ENCODE measurements around the gene GMPPA.
A peak's percentile ranks its signal among the peaks of the same experiment; 100 is the strongest.

GMPPA gene

DNA sequence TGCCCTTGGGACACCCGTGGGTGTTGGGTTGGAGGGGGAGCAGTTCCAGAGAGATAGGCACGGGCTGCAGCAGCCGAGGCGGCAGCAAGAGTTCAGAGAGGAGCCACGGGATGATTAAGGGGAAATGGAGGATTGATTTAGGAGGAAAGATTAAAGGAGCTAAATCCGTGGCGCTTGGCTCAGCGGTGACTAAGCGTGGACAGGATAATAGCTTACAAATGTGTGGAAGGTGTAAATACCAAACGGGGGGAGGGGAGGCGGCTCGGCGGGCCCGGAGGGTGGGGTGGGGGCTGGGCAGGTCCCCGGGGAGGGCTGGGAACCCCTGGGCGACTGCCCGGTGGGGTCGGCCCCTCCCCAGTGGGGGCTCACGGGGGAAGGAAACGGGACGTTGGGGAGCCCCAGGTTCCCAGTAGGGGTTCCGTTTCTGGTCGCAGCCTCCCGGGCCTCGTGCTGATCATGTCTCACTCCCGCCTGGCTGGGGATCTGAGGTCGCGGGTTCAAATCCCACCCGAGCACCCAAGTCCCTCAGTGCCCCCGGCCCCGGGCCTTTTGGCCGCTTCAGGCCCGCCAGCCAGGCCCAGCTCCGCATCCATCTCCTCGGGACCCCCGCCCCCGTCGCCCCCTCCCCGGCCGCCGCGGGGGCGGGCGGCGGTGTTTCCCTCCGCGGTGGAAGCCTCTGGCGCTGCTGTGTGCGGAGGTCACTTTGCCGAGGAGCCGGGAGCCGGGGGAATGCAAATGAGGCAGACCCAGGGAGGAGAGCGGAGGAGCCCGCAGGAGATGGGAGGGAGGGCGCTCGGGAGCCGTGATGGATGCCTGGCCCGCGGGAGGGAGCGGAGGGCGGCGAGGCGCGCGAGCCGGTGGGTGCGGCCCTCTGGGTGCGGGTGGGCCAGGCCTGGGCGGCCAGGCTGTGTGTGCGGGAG is 23.7 kb downstream of the GMPPA start:
- DNase-seq (ENCODE audit: low spot score) = peak; percentile 78

- DNase-seq (ENCODE audit: low spot score) = no peak
These were observed 24.5 kb downstream of the GMPPA start for GRCh38 chr2:219523031-219523671.

- DNase-seq (ENCODE audit: low spot score) = no peak
These were observed 26.1 kb downstream of the GMPPA start for GRCh38 chr2:219524817-219525216.

- DNase-seq (ENCODE audit: low spot score) = no peak
These were observed 27.0 kb downstream of the GMPPA start for GRCh38 chr2:219525533-219526232.

DNA sequence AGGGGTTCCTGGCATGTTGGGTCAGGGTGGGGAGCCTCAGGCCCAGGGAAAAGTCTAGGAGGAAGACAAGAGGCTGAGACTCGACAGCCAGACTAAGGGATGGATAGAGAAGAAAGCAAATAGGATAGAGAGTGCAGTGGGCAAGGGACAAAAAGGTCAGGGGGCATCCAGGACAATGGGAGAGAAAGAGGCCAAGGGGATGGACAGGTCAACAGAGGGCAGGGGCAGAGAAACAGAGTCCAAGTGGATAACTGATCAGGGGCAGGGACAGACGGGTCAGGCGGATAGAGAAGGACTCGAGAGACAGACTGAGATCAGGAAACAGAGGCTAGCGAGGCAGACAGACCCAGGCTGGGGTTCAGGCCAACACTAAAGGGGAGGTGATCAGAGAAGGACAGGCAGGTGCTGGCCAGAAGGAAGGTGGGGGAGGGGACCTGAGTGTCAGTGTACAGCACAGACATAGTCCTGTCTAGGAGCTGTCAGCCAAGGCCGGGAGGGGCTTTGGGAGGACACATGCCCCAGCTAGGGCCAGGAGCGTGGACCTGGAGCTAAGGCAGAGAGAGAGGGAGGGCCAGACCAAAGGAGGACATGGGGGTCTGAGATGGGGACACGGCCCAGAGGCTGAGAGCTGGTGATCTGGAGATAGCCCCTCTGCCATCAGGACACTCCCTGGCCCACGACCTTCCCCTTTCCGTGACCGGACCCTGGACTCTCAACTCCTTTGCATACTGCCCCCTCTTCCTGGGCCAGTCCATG is 27.8 kb downstream of the GMPPA start:
- no peak for DNase-seq (ENCODE audit: low spot score)

GRCh38 chr2:219527076-219527394 is 28.3 kb downstream of the GMPPA start:
- no peak for DNase-seq (ENCODE audit: low spot score)

GRCh38 chr2:219527472-219527871 is 28.8 kb downstream of the GMPPA start:
- no peak for DNase-seq (ENCODE audit: low spot score)

- peak; percentile 98 for DNase-seq (ENCODE audit: low spot score)
These were observed 31.6 kb downstream of the GMPPA start for GRCh38 chr2:219530048-219530963.

GRCh38 chr2:219531639-219532377 is 33.1 kb downstream of the GMPPA start:
- no peak for DNase-seq (ENCODE audit: low spot score)

GRCh38 chr2:219532378-219532649 is 33.6 kb downstream of the GMPPA start:
- DNase-seq (ENCODE audit: low spot score) = no peak

DNA sequence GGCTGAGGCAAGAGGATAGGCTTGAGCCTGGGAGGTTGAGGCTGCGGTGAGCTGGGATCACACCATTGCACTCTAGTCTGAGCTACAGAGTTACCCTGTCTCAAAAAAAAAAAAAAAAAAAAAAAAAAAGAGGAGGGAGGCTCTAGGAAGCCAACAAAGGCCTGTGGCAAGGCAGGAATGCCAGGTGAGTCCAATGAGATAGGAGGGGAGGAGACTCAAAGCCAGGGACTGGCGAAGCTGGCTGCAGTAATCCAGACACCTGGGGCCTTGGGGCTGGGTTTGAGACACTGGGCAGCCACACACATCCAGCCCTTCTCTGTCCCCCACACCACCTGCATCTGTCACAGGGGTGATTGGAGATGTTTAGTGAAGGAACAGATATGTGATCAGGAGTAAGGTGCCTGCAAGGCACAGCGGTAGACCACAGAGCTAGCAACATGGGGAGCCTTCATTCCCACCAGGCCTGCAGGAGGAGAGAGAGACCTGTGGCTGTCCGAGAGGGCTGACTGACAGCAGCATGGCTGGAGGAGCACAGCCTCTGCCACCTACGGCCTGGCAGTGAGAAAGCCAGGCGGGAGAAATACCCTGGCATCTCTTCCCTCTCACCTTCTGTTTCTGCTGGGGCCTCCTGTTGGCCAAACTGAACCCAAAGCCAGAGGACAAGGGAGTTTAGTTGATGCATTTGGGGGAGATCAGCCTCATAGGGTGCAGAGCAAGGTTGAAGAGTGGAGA is 35.4 kb downstream of the GMPPA start:
- no peak for DNase-seq (ENCODE audit: low spot score)

GRCh38 chr2:219536425-219536824 is 37.7 kb downstream of the GMPPA start:
- DNase-seq (ENCODE audit: low spot score) = no peak

DNA sequence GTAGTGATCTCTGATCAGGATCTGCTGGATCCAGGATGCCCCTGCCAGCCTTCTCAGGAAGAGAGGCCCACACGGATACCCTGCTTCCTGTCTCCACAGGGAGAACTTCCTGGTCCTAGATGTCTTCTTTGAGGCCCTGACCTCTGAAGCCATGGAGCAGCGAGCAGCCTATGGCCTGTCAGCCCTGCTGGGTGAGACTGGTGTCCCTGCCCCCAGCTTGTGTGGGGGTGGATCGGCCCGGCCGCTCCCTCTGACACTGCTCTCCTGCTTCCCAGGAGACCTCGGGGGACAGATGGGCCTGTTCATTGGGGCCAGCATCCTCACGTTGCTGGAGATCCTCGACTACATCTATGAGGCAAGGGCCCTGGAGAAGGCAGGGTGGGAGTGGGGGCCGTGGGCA is 38.3 kb downstream of the GMPPA start:
- no peak for DNase-seq (ENCODE audit: low spot score)

DNA sequence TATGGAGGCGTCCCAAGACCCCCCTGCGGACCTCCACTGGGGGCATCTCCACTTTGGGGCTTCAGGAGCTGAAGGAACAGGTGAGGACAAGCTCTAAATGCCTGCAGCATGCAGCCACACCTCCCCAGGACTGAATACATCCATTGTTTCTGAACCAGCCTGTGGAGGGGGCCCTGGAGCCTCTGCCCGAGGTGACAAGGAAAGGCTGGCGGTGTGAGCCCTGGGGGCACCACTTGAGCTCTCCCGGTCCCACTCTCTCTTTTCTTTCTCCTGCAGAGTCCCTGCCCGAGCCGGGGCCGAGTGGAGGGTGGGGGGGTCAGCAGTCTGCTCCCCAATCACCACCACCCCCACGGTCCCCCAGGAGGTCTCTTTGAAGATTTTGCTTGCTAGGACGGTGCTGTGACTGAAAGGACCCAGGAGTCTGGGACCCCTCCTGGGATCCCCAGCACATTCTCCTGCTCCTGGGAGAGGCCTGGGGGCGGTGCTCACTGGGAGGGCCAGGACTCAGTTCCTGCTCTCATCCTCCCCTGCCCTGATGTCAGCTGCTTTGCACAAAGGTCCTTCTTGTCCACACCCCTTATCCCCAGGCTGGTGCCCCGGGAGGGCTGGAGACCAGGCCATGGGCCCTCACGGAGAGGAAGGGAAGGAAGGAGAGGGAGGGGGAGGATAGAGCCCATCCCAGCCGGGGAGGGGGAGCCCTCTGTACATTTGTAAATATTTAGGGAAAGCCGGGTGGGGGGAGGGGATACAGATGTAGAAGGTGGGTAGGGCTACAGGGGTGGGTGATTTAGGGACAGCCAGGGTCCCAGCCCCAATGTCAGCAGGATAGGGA is 39.2 kb downstream of the GMPPA start:
- DNase-seq (ENCODE audit: low spot score) = no peak

- no peak for DNase-seq (ENCODE audit: low spot score)
These were observed 39.8 kb downstream of the GMPPA start for GRCh38 chr2:219538504-219538951.

DNA sequence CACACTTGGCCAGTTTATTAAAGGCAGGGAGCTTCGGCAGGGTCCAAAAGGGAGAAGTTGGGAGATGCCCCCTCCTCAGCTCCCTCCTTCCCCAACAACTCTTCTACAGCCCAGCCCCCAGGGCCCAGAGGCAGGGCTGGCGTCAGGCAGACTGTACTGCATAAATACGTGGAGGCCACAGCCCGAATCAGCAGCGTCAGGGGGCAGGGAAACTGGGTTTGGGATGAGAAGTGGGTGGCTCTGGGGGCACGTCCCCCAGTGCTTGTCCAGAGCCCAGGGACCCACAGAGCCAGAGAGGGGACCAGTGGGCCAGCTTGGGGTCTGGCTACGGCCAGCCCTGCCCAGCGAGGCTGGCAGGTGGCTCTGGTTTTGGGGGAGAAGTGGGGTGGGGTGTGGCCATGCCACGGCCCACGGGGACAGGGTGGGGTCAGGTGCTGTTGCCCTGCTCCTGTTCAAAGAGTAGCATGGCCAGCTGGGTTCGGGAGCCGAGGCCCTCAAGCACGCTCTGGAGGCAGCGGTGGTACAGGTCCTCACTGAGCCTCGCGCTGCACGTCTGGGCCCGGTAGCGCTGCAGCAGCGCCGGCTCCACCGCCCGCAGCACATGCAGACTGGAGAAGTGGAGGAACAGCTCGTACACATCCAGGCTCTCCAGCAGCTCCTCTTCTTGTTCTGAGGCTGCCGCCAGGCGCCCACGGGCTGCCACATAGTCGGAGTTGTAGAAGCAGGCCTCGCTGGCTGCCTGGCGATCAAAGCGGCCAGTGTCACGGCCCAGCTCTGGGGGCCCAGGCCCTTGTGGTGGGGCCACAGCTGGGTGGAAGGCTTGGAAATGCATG is 40.5 kb downstream of the GMPPA start:
- no peak for DNase-seq (ENCODE audit: low spot score)

DNA sequence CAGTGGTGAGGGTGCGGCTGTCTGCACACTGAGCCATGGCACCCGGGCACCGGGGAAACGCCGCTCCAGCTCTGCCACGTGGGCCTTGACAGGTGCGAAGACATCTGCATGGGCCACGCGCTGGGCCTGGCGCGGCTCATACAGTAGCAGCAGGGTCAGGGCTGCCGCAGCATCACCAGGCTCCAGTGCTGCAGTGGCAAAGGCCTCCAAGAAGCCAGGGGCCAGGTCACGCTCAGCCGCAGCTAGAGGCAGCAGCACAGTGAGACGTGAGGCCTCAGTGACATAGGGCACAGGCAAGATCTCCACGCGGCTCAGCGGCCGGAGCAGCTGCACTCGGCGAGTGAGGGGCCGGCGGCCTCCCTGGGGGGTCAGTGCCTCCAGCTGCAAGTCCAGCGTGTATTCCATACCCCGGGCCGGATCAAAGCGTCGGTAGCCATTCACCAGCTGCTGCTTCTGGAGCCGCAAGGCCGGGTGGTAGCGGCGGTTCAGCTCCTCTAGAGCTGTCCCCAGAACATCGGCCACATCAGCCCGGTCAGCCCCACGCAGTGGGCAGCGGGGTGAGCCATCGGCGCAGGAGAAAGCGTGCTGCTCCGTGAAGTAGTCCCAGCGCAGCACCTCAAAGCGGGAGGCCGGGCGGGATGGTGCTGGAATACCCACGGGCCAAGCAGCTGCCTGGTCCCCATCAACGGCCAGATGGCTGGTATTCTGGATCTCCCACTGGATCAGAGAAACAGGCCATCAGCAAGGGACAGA is 41.4 kb downstream of the GMPPA start:
- no peak for DNase-seq (ENCODE audit: low spot score)

Measured in hepatic stellate cell (primary cell).